ENCODE data around the gene PRPF40A.

DNA sequence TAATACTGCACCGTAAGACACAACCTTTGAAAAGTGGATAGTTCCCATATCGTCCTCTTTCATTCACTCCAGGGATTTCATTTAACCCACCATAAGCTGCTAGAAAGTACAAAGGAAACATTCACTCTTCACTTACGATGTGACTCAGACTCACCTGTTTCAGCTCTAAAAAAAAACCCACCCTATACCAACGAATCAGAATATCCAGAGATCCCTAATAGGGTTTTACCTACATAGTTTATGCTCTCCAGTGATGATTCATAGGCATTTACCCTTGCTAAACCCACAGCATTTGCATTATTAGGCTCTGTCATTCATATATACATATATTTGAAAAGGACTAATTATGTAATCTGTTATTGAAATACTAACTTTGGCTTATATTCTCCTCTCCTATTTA, 60.2 kb downstream of the PRPF40A start:
- TF ChIP-seq, protein P1, sequence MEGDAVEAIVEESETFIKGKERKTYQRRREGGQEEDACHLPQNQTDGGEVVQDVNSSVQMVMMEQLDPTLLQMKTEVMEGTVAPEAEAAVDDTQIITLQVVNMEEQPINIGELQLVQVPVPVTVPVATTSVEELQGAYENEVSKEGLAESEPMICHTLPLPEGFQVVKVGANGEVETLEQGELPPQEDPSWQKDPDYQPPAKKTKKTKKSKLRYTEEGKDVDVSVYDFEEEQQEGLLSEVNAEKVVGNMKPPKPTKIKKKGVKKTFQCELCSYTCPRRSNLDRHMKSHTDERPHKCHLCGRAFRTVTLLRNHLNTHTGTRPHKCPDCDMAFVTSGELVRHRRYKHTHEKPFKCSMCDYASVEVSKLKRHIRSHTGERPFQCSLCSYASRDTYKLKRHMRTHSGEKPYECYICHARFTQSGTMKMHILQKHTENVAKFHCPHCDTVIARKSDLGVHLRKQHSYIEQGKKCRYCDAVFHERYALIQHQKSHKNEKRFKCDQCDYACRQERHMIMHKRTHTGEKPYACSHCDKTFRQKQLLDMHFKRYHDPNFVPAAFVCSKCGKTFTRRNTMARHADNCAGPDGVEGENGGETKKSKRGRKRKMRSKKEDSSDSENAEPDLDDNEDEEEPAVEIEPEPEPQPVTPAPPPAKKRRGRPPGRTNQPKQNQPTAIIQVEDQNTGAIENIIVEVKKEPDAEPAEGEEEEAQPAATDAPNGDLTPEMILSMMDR (IDR thresholded peaks at IDR 0.05), result no peak
- TF ChIP-seq POLR2AphosphoS5 (IDR thresholded peaks at IDR 0.05) (no peak), POLR2A (IDR thresholded peaks at IDR 0.05) (no peak)

Data from gastroesophageal sphincter (tissue), 3 donors.